Peyer's patch (tissue), 4 donors: ENCODE measurements around the gene ACO1.

Experiments used
- CTCF ChIP-seq, 6 experiments: fragments of 450-650 bp in 4 of 6; fragments of 200-600 bp in 2 of 6; sonication (generic) in 1 of 6; IDR thresholded peaks; one replicate each; pipeline ENCODE4 v1.5.1; 2017 to 2019; ENCODE audit warnings: antibody characterized with exemption in 6 of 6, mild to moderate bottlenecking in 3 of 6, moderate library complexity in 1 of 6
- POLR2A ChIP-seq, 2 donors: fragments of 450-650 bp; IDR thresholded peaks; one replicate each; pipeline ENCODE4 v1.5.1; 2017; ENCODE audit warnings: antibody characterized with exemption in 2 of 2, mild to moderate bottlenecking in 2 of 2, moderate library complexity in 2 of 2

DNA sequence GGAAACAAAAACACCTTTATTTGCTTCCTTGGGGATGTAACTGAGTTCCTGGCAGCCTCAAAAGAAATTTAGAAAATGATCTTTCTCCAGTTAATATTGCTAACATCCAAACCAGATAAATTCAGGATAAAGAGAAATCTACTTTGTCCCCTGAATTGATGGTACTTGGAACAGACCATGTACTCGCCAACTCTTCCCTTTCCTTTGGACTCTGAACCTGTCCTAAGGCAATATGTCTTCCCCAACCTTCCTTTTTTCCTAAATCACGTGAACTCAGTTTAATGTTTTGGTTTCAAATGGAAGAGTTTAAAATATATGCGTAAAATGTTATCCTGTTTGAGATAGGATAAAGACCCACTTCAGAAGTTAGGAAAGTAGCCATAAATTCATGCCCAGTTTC is 28.0 kb downstream of the ACO1 start:
- TF ChIP-seq CTCF (IDR thresholded peaks at IDR 0.05) (no peak), POLR2A (IDR thresholded peaks at IDR 0.05) (no peak)
